DOHH2 (cell line): ENCODE results near the gene CDH12.

Experiments used
- H3F3A ChIP-seq: fragments of 200-600 bp; sonication (generic), shearing (Covaris generic); 2 replicates; pipeline ENCODE4 v1.6.0; 2016; ENCODE audit warnings: antibody characterized with exemption, mild to moderate bottlenecking; ENCODE audit not compliant: control insufficient read depth, insufficient read depth
- H3K27ac ChIP-seq: fragments of 200-600 bp; sonication (generic); 2 replicates; pipeline ENCODE4 v1.5.1; 2014; ENCODE audit warnings: low read depth, mild to moderate bottlenecking, low read length, moderate library complexity
- H3K27me3 ChIP-seq: fragments of 200-600 bp; sonication (generic); 2 replicates; pipeline ENCODE4 v1.6.1; 2014; ENCODE audit warnings: mild to moderate bottlenecking, low read length, mixed read lengths; ENCODE audit not compliant: control insufficient read depth
- H3K36me3 ChIP-seq: fragments of 200-600 bp; sonication (generic); 2 replicates; pipeline ENCODE4 v1.6.1; 2014; ENCODE audit warnings: mild to moderate bottlenecking, low read length, moderate library complexity, mixed read lengths; ENCODE audit not compliant: control insufficient read depth
- H3K4me1 ChIP-seq: fragments of 200-600 bp; sonication (generic); 2 replicates; pipeline ENCODE4 v1.6.1; 2014; ENCODE audit warnings: mild to moderate bottlenecking, low read length, mixed read lengths; ENCODE audit not compliant: control insufficient read depth
- H3K4me2 ChIP-seq: fragments of 200-600 bp; sonication (generic); 2 replicates; pipeline ENCODE4 v1.6.0; 2014; ENCODE audit warnings: mild to moderate bottlenecking, low read length, moderate library complexity
- H3K4me3 ChIP-seq: fragments of 200-600 bp; sonication (generic); 2 replicates; pipeline ENCODE4 v1.5.1; 2014; ENCODE audit warnings: mild to moderate bottlenecking, low read length, mixed read lengths
- H3K79me2 ChIP-seq: fragments of 200-600 bp; sonication (generic); 2 replicates; pipeline ENCODE4 v1.6.1; 2014; ENCODE audit warnings: mild to moderate bottlenecking, low read length, mixed read lengths; ENCODE audit not compliant: control insufficient read depth
- H3K9me2 ChIP-seq: fragments of 200-600 bp; sonication (generic); replicated peaks from 2 replicates; pipeline ENCODE4 v1.6.1; 2014; ENCODE audit warnings: mild to moderate bottlenecking, low read length, mixed read lengths; ENCODE audit not compliant: control insufficient read depth
- H3K9me3 ChIP-seq: fragments of 200-600 bp; sonication (generic); 2 replicates; pipeline ENCODE4 v1.6.1; 2014; ENCODE audit warnings: antibody characterized with exemption, low read length, mixed read lengths; ENCODE audit not compliant: control insufficient read depth, insufficient read depth
- H4K20me1 ChIP-seq: fragments of 200-600 bp; sonication (generic); 2 replicates; pipeline ENCODE4 v1.6.0; 2014; ENCODE audit warnings: low read depth, mild to moderate bottlenecking, antibody characterized with exemption, low read length, moderate library complexity; ENCODE audit not compliant: control insufficient read depth, insufficient read depth
- CTCF ChIP-seq: fragments of 200-600 bp; sonication (generic); IDR thresholded peaks from one replicate; pipeline ENCODE4 v1.5.1; 2014; ENCODE audit warnings: antibody characterized with exemption, mild to moderate bottlenecking, low read depth, low read length; ENCODE audit not compliant: poor library complexity, severe bottlenecking
- EZH2phosphoT487 ChIP-seq: fragments of 200-600 bp; sonication (generic); IDR thresholded peaks from 2 replicates; pipeline ENCODE4 v1.6.1; 2017; ENCODE audit warnings: borderline replicate concordance, mild to moderate bottlenecking, antibody characterized with exemption, low read length, moderate library complexity, mixed read lengths

The CDH12 gene

GRCh38 chr5:22250528-22250927 lies 602.6 kb downstream of the CDH12 start:
- Histone ChIP-seq H3K79me2 (no peaks in the 10 kb centered on the region), H3K27ac (no peak overlapping the region), H3K9me2 (no peaks in the 10 kb centered on the region), H3K9me3 (no peaks in the 10 kb centered on the region), H3F3A (no peaks in the 10 kb centered on the region), H3K4me1 (no peaks in the 10 kb centered on the region), H4K20me1 (no peaks in the 10 kb centered on the region), H3K36me3 (no peaks in the 10 kb centered on the region), H3K4me2 (no peak overlapping the region), H3K4me3 (no peak overlapping the region), H3K27me3 (no peaks in the 10 kb centered on the region)
- TF ChIP-seq EZH2phosphoT487 (no peak), CTCF (no peak)

- Histone ChIP-seq H3K9me2 (no peaks in the 10 kb centered on the region), H3K4me3 (no peak overlapping the region)
- TF ChIP-seq EZH2phosphoT487 (no peak), CTCF (no peak)
Measured at GRCh38 chr5:22249209-22249729, 603.9 kb downstream of the CDH12 start.

GRCh38 chr5:22245770-22246169 lies 607.4 kb downstream of the CDH12 start:
- H3K4me3 ChIP-seq: no peak overlapping the region
- H3K27ac ChIP-seq: no peak overlapping the region
- H3K27me3 ChIP-seq: no peaks in the 10 kb centered on the region
- H3K36me3 ChIP-seq: no peaks in the 10 kb centered on the region
- no peak overlapping the region for H3K4me2 ChIP-seq
- no peaks in the 10 kb centered on the region for H3K9me2 ChIP-seq
- no peaks in the 10 kb centered on the region for H3F3A ChIP-seq
- no peaks in the 10 kb centered on the region for H3K79me2 ChIP-seq
- no peaks in the 10 kb centered on the region for H4K20me1 ChIP-seq
- no peaks in the 10 kb centered on the region for H3K4me1 ChIP-seq
- no peak for TF ChIP-seq CTCF
- no peak for TF ChIP-seq EZH2phosphoT487
- no peaks in the 10 kb centered on the region for H3K9me3 ChIP-seq

More at GRCh38 chr5:22249209-22249729, 603.9 kb downstream of the CDH12 start:
- H4K20me1 ChIP-seq: no peaks in the 10 kb centered on the region
- no peaks in the 10 kb centered on the region for H3K9me3 ChIP-seq
- no peaks in the 10 kb centered on the region for H3K4me1 ChIP-seq
- no peaks in the 10 kb centered on the region for H3K27me3 ChIP-seq
- H3K79me2 ChIP-seq: no peaks in the 10 kb centered on the region
- no peak overlapping the region for H3K27ac ChIP-seq
- no peaks in the 10 kb centered on the region for H3F3A ChIP-seq
- H3K4me2 ChIP-seq: no peak overlapping the region
- no peaks in the 10 kb centered on the region for H3K36me3 ChIP-seq
